ENCODE measurements around the gene ADAMTS20. TPM values are rescaled to one million over a fixed set of nuclear protein-coding genes. Genes with fewer than 3 reads are reported as not detected.
A peak's percentile ranks its signal among the peaks of the same experiment; 100 is the strongest.

Gene ADAMTS20
- total and polyA plus RNA-seq, 10 of the 15 experiments (the other 5 are each of a cell fraction or from before 2014, with no cell fraction given), result 0.33 TPM; not detected in 9

DNA sequence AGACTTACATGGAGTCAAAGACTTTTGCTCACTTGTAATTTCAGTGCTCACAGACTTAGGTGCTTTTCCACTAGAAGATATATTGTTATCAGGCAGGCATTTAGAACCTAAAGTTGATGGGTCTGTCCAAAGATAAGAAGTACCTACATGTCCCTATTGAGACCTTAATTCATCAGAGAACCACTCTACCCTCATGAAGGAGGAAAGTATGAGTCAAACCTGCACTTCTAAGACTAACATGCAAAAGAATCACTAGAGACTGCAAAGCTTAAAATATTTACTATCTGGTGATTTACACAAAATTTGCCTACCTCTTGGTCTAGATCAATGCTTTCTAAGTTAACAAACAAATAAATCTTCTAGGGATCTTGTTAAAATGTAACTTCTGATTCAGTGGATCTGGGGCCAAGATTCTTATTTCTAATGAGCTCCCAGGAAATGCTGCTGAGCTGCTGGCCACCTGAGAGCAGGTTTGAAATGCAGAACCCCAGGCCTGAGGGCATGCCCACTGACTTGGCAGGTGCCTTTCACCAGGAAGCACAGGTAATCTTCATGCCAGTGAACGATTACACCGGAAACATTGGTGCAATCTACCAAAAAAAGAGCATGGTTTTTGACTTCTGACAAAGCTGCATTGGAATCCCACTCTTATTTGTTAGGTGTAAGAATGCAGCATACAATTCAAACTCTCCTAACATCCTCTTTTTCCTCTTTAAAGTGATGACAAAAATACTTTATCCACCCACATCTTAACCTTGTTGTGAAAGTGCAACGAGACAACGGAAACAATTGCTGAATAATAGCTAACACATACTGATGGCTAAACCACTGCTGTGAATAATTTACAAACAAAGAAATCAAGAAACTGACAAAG lies 214.2 kb downstream of the ADAMTS20 start (continued):
- TF ChIP-seq, protein P1, sequence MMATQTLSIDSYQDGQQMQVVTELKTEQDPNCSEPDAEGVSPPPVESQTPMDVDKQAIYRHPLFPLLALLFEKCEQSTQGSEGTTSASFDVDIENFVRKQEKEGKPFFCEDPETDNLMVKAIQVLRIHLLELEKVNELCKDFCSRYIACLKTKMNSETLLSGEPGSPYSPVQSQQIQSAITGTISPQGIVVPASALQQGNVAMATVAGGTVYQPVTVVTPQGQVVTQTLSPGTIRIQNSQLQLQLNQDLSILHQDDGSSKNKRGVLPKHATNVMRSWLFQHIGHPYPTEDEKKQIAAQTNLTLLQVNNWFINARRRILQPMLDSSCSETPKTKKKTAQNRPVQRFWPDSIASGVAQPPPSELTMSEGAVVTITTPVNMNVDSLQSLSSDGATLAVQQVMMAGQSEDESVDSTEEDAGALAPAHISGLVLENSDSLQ (IDR thresholded peaks at IDR 0.05), result no peak
- TF ChIP-seq SREBF2 (IDR thresholded peaks at IDR 0.05; ENCODE audit: low read length) (no peak), SMARCA5 (IDR thresholded peaks at IDR 0.05) (no peak)

DNA sequence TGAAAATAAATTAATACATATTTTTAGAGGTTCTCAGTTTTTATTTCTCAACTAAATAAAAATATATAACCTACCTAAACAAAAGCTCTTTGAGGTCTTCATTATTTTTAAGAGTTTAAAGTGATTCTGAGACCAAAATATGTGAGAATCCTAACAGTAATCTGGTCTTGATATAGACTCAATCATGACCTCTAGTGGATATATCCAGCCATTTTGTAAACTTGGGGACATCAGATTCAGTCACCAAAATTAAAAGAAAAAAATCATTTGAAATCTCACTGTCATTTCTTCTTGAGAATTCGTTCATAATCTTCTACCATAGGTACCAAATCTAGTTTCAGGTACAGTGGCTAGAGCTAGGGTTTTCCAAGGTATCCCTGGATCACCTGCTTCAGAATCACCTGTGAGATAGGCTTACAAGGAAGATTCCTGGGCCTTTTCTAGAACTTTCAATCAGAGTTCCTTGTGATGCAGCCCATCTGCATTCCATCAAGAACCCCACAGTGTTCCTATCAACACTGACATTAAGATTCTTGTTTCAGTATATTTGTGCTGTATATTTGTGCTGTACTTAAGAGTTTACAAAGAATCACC lies 214.9 kb downstream of the ADAMTS20 start:
- FAIRE-seq, result no peak
- POLR2A ChIA-PET, result no interaction called here
- no peaks in the 10 kb centered on the region for H3K9me3 ChIP-seq (replicated peaks; ENCODE audit: control insufficient read depth, insufficient read depth, low read length)
- SMC1A ChIA-PET (ENCODE audit: uncharacterized antibody, unreplicated experiment), result interaction anchor here (0.7 to 4.0 kb wide), 10 partner anchors 10 to 1102 kb away, joined by 3 to 28 read pairs (median 4); no protein-coding TSS in a partner anchor
- intact Hi-C loops (cut with micrococcal nuclease; ENCODE audit: unreplicated experiment), result loop anchor here (5.0 kb wide), 4 partner anchors 60 to 765 kb away; no protein-coding TSS in a partner anchor
- 0% methylated on average over 1 of the region's 1 CpG for WGBS (ENCODE audit: insufficient coverage, insufficient replicate concordance, low lambda C conversion rate, missing lambda C conversion rate)
- H3K4me1 ChIP-seq (ENCODE audit: control insufficient read depth, insufficient read depth, low read length), result peaks cover 15% of the 10 kb centered on the region
- H3K36me3 ChIP-seq (ENCODE audit: control insufficient read depth in 2 of 2, insufficient read depth in 2 of 2, low read length in 1 of 2), result no peaks in the 10 kb centered on the region
- peak; percentile 52 for ATAC-seq
- no peak overlapping the region for H3K4me3 ChIP-seq
- H3K27me3 ChIP-seq (replicated peaks in 1 of 2; ENCODE audit: control insufficient read depth in 2 of 2, insufficient read depth in 2 of 2, low read length in 1 of 2), result no peaks in the 10 kb centered on the region
- H3K27ac ChIP-seq (ENCODE audit: control insufficient read depth, insufficient read depth), result no peak overlapping the region
- RAD21 ChIA-PET (ENCODE audit: unreplicated experiment), result interaction anchor here (0.8 to 4.9 kb wide), 11 partner anchors 11 to 965 kb away, joined by 3 to 37 read pairs (median 4); no protein-coding TSS in a partner anchor
- TF ChIP-seq, protein P2, sequence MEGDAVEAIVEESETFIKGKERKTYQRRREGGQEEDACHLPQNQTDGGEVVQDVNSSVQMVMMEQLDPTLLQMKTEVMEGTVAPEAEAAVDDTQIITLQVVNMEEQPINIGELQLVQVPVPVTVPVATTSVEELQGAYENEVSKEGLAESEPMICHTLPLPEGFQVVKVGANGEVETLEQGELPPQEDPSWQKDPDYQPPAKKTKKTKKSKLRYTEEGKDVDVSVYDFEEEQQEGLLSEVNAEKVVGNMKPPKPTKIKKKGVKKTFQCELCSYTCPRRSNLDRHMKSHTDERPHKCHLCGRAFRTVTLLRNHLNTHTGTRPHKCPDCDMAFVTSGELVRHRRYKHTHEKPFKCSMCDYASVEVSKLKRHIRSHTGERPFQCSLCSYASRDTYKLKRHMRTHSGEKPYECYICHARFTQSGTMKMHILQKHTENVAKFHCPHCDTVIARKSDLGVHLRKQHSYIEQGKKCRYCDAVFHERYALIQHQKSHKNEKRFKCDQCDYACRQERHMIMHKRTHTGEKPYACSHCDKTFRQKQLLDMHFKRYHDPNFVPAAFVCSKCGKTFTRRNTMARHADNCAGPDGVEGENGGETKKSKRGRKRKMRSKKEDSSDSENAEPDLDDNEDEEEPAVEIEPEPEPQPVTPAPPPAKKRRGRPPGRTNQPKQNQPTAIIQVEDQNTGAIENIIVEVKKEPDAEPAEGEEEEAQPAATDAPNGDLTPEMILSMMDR (IDR thresholded peaks at IDR 0.05 in 2 of 3, conservative IDR thresholded peaks at IDR 0.05 in 1 of 3; ENCODE audit: control insufficient read depth in 2 of 3, extremely low read depth in 1 of 3, insufficient read depth in 1 of 3, low read depth in 3 of 3, low read length in 3 of 3), result peak in 2 of 3 experiments; percentile 27 to 41; a peak in 4 of 6 replicates
- TF ChIP-seq POLR2A (IDR thresholded peaks at IDR 0.05; ENCODE audit: low read depth, low read length) (no peak), TBL1XR1 (IDR thresholded peaks at IDR 0.05; ENCODE audit: low read depth, low read length) (no peak), CBX3 (IDR thresholded peaks at IDR 0.05; ENCODE audit: borderline replicate concordance, low read depth) (no peak), SMC3 (IDR thresholded peaks at IDR 0.05; ENCODE audit: borderline replicate concordance, low read length) (peak; percentile 21; the same call in 1 of the 2 replicates), RAD21 (IDR thresholded peaks at IDR 0.05; ENCODE audit: insufficient read depth, low read depth, low read length) (peak; percentile 50), IKZF2 (IDR thresholded peaks at IDR 0.05) (no peak)
- DNase-seq (ENCODE audit: low read depth, low spot score), result no peak
- in situ Hi-C loops (cut with MboI), result loop anchor here (5.0 kb wide), 1 partner anchor 855 kb away; no protein-coding TSS in a partner anchor
- peak overlapping the region; percentile 34; the same call in 1 of the 2 replicates for H2AFZ ChIP-seq (ENCODE audit: control insufficient read depth, low read depth, low read length)
- no peaks in the 10 kb centered on the region for H4K20me1 ChIP-seq (ENCODE audit: control insufficient read depth, insufficient read depth)
- CTCF ChIA-PET, result interaction anchor here (0.6 to 5.2 kb wide), 11 partner anchors 10 to 867 kb away, joined by 3 to 44 read pairs (median 7); no protein-coding TSS in a partner anchor
- BruUV-seq (replicated peaks), result no TSS peak
- H3K79me2 ChIP-seq (ENCODE audit: control insufficient read depth, insufficient read depth, low read length), result no peaks in the 10 kb centered on the region
- H3K9ac ChIP-seq (ENCODE audit: control insufficient read depth, insufficient read depth, low read length), result no peak overlapping the region
- no peak overlapping the region for H3K4me2 ChIP-seq (ENCODE audit: control insufficient read depth, insufficient read depth)

Data from GM12878 (cell line).